NCI-H2029 treated with DMSO at 0.1 percent for 48 hours (cell line): Measurements from ENCODE around the gene IFI30.

ENCODE experiments used
- DNase-seq: peaks from one replicate; lab custom pipeline; 2025; lab: John Stamatoyannopoulos, UW

IFI30 gene

DNA sequence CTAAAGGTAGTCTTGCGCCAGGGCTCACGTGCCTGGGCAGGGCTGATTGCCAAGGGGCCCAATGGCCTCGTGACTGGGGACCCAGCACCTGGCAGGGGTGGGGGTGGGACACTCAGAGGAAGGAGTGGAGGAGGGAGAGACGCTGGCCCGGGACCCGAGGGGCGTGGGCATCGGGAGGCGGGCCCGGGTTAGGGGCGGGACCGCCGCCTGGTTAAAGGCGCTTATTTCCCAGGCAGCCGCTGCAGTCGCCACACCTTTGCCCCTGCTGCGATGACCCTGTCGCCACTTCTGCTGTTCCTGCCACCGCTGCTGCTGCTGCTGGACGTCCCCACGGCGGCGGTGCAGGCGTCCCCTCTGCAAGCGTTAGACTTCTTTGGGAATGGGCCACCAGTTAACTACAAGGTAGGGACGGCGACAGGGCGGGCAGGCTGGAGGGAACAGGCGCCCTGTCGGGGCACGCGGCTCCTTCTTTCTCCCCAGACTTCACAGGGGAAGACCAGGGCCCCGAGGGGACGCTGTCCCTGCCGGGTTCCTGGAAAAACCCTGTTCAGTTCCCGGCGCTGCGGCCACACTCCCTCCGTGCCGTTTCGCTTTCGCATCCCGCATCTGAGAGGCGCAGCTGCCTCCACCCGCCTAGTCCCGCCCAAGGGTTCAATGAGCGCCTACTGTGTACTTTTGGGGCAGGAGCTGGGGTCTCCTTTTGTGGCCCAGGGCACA, at the start of gene IFI30:
Gene IFI30 (plus strand): TSS at position 242 of the 717 bp plus-strand sequence. CDS start 29 bp downstream, at position 271.
- peak; percentile 40 for DNase-seq

DNA sequence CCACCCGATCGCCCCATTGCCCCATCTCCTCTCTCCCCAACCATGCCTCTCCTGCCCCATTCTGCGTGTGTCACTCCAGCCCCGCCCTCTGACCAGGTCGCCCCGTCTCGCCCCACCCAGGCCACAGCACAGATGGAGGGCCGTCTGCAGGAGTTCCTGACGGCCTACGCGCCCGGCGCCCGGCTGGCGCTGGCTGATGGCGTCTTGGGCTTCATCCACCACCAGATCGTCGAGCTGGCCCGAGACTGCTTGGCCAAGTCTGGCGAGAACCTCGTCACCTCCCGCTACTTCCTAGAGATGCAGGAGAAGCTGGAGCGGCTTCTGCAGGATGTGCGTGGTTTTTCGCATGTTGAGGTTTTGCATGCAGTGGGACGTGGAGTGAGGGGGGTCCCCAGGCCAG, 49.8 kb upstream of the IFI30 start:
- no peak for DNase-seq

GRCh38 chr19:18126097-18126496, 47.5 kb upstream of the IFI30 start:
- DNase-seq: no peak

- no peak for DNase-seq
Measured at GRCh38 chr19:18128044-18128443, 45.6 kb upstream of the IFI30 start.

GRCh38 chr19:18128805-18129204, 44.8 kb upstream of the IFI30 start:
- no peak for DNase-seq

GRCh38 chr19:18130523-18131242, 42.9 kb upstream of the IFI30 start:
- no peak for DNase-seq

- DNase-seq: no peak
Measured at GRCh38 chr19:18131841-18132596, 41.6 kb upstream of the IFI30 start.

GRCh38 chr19:18135712-18136584, 37.7 kb upstream of the IFI30 start:
- no peak for DNase-seq

DNA sequence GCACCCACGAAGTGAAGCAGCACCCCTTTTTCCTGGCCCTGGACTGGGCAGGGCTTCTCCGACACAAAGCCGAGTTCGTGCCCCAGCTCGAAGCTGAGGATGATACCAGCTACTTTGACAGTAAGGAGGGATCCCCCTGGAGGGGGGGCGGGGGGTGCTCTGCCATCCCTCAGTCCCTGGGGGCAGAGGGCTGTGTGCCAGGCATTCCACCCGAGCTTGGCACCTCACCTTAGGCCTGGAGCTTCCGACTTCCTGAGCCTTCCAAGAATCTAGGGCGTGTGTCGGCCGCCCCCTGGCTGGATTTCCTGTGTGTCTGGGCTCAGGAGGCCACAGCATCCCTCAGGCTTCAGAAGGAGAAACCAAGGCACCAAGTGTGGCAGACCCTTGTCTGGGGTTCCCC, 36.4 kb upstream of the IFI30 start:
- DNase-seq: no peak

GRCh38 chr19:18137657-18138339, 35.8 kb upstream of the IFI30 start:
- DNase-seq: no peak

DNA sequence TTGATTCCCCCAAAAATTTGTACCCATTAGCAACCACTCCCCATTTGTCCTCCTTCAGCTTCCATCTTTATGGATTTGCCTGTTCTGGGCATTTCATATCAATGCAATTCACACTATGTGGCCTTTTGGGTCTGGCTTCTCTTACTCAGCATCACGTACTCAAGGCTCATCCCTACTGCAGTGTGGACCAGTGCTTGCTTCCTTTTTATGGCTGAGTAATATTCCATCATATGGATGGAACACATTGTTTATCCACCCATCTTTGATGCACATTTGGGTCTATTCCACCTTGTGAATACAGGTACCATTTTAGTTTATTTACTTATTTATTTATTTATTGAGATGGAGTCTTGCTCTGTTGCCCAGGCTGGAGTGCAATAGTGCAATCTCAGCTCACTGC, 33.1 kb upstream of the IFI30 start:
- no peak for DNase-seq

DNA sequence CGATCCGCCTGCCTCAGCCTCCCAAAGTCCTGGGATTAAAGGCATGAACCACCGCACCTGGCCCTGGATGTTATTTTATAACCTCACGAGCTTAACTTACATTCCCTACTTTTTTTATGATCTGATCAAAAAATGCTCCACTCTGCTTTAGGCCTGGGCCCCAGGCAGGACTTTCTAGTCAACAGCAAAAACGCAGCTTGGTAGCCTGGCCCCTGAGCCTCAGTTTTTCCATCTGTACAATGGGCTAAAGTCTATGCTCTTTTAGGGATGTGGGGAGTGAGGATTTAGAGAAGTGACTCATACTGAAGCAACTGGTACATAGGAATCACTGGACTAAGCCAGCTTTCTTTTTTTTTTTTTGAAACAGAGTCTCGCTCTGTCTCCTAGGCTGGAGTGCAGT, 32.6 kb upstream of the IFI30 start:
- DNase-seq: no peak

GRCh38 chr19:18143902-18144301, 29.7 kb upstream of the IFI30 start:
- no peak for DNase-seq

GRCh38 chr19:18144361-18144760, 29.3 kb upstream of the IFI30 start:
- DNase-seq: no peak

- no peak for DNase-seq
Measured at GRCh38 chr19:18144906-18145305, 28.7 kb upstream of the IFI30 start.

- no peak for DNase-seq
Measured at GRCh38 chr19:18145391-18145999, 28.1 kb upstream of the IFI30 start.

- DNase-seq: no peak
Measured at GRCh38 chr19:18147396-18147795, 26.2 kb upstream of the IFI30 start.

- no peak for DNase-seq
Measured at GRCh38 chr19:18149596-18149975, 24.0 kb upstream of the IFI30 start.

DNA sequence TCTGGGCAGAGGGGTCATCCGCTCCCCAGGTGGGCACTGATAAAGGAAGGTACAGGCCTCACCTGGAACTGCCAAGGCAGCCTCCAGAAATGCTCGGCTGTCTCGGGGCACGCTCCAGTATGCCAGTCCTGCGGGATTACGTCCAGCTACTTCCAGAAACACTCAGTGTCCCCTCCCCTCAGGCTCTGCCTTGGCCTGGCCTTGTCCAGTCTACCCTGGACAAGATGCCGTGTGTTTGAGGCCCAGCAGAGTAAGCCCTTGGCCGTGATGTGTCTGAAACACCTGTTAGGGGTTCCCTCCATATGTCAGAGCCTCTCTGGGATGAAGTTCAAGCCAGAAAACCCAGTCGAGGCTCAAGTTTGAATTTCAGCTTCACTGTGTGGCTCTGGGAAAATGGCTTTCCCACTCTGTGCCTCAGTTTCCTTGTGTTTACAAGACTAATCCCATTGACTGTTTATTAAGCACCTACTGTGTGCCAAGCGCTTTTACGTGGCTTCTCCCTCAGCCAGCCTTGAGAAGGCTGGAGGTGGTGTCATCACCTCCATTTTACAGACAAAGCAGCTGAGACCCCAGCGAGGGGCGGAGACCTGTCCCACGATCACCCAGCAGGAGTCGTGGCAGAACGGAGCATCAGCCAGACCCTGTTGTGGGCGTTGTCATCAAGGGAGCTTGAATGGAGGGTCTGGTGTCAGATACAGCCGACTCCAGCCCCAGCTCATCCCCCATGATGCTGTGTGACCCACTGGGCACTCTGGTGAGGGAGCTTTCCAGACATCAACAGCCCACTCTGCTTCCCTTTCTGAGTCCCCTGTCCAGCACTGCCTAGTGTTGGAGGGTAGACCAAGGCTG, 22.6 kb upstream of the IFI30 start:
- DNase-seq: no peak

DNA sequence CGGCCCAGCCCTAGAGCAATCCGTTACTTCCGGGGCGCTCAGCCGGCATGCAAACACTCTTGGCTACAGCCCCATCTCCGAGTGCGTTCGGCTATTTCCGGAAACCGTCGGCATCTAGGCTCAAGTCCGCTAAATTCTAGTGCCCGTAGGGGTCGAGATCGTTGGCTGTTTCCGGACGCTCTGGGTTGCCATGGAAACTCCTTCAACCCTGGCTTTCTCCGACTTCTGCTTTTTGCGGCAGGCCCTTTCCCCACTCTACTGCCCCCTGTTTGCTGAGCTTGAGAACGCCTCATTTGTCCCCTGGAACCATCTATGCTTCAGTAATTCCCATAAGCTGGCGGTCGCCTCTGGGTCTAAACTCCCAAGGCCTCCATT, 21.2 kb upstream of the IFI30 start:
- DNase-seq: peak; percentile 97
